Activated CD4-positive, alpha-beta T cell treated with anti-CD3 and anti-CD28 coated beads, Interleukin-2, amount 50 U/mL, for 16 hours (primary cell): Measurements from ENCODE around the gene CTNNB1.
A peak's percentile ranks its signal among the peaks of the same experiment; 100 is the strongest.

Experiments
- DNase-seq: peaks from one replicate; pipeline ENCODE4 v3.0.0-alpha.2; 2020

The CTNNB1 gene

DNA sequence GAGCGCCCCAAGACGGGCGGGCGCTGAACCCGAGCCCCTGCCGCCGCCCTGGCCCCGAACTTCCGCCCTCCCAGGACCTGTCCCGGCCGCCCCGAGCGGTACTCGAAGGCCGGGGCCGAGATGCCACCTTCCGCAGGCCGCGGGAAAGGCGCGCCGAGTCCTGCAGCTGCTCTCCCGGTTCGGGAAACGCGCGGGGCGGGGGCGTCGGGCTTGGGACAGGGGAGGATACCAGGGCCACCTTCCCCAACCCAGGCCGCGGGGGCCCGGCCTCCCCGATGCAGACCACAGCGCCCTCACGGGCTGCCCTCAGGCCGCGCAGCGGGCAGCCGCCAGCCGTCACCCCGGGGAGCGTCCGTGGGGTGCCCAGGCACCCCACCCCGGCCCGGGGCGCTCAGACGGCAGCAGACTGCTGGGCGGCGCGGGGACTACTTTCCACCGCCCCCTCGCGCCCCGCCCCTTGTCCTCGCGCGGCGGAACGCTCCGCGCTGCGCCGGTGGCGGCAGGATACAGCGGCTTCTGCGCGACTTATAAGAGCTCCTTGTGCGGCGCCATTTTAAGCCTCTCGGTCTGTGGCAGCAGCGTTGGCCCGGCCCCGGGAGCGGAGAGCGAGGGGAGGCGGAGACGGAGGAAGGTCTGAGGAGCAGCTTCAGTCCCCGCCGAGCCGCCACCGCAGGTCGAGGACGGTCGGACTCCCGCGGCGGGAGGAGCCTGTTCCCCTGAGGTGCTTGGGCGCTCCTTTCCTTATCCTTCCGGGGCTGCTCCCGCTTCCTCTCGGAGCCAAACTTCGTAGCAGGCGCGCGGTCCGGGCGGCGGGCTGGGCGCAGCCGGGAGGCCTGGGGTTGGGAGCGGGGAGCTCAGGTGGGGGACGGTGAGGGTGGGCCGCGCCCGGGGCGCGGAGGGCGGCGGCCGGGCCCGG lies at the start of gene CTNNB1:
TSS of gene CTNNB1 (plus strand) at position 556 of the 916 bp plus-strand sequence. CDS start 24,564 bp downstream, outside the sequence.
- peak; percentile 88 for DNase-seq

- DNase-seq: no peak
Measured at GRCh38 chr3:41155834-41156233, 43.5 kb upstream of the CTNNB1 start.

DNA sequence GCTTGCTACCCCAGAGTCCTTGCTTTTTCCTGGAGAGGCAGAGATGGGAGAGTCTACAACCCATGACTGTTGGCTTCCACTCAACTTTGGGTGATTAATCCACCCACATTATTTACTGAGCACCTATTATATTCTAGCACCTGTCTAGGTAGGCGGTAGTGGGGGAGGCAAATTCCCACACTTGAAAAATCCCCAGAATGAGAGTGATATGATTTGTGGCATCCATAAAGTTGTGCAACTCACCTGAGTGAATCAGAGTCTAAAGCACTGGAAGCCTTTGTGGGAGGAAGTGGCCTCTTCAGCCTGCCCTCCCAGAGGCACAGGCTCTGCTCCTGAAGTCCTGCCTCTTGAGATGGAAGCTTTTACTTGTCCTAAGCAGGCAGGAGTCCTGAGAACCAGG lies 40.4 kb upstream of the CTNNB1 start:
- no peak for DNase-seq

- no peak for DNase-seq
Measured at GRCh38 chr3:41159588-41160189, 39.6 kb upstream of the CTNNB1 start.

GRCh38 chr3:41162541-41162940 lies 36.8 kb upstream of the CTNNB1 start:
- no peak for DNase-seq

- no peak for DNase-seq
Measured at GRCh38 chr3:41163006-41163405, 36.3 kb upstream of the CTNNB1 start.

DNA sequence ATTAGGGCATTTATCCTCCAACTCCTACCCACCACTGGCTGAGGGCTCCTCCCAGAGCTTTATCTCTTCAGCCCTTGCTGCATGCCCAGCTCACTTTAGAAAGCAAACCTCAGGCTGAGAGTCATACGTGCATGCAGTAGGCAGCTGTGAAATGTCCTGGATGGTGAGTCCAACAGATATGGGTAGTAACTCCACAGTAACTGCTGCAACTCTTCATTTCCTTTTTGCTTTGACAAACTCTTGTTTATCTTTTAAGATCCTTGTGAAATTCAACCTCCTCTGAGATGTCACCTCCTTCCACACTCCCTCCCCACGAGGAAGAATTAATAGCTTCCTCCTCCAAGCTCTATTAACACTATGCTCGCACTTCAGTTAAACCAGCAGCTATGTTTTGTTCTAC lies 35.9 kb upstream of the CTNNB1 start:
- DNase-seq: no peak

- DNase-seq: no peak
Measured at GRCh38 chr3:41164777-41165176, 34.5 kb upstream of the CTNNB1 start.

- no peak for DNase-seq
Measured at GRCh38 chr3:41167722-41168497, 31.4 kb upstream of the CTNNB1 start.

GRCh38 chr3:41169023-41169422 lies 30.3 kb upstream of the CTNNB1 start:
- no peak for DNase-seq

GRCh38 chr3:41173926-41174885 lies 25.1 kb upstream of the CTNNB1 start:
- no peak for DNase-seq

DNA sequence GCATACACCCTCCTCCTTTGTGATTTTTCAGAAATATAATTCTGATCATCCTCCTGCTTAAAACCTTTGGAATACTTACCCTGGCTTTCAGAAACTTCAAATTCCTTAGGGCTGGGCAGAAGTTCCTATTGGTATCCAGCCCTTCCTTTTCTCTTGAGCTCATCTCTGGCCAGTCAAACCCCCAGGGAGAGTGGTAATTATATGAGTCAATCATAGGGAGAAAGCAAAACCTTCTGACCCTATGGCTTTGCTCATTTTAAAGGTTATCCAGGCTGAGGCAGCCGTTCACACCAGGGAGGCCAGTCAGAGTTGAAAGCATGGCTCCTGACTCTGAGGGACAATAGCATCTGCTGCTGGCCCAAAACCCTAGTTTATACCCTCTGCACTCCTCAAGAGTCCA lies 23.9 kb upstream of the CTNNB1 start:
- DNase-seq: no peak

DNA sequence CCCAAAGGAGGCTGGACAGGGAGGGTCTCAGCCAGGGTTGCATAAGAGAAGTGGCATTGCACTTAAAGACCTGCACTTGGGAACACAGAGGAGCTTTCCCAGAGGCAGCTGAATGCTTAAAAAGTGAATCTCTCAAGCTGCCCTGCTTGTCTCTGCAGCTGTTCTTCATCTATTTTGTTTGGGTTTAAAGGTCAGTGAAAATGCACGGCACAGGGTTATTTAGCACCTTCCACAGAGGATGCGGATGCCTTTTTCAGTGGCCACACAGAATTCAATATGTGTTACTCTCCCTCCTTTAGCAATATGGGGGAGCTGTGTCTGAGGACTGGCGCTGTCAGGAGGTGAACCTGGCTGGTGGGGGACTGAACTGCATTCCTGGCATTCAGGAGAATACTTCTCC lies 22.7 kb upstream of the CTNNB1 start:
- no peak for DNase-seq

- DNase-seq: no peak
Measured at GRCh38 chr3:41178576-41178975, 20.7 kb upstream of the CTNNB1 start.

DNA sequence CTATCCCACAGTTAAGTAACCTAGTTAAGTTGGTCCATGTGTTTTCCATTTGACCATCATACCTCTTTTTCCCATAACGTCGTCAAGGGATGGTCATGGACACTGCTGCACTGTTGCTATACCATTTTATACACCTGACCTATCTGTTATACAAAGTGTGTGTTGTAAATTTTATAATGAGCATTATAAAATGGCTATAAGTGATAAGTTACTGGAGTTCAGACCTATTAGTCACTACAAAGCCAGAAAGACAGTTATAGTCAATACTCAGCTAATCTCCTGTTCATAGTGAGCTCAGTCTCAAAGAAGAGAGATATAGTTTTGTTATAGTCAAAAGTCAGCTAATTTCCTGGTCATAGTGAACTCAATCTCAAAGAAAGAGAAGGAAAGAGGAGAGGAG lies 18.9 kb upstream of the CTNNB1 start:
- no peak for DNase-seq

GRCh38 chr3:41182504-41183059 lies 16.7 kb upstream of the CTNNB1 start:
- no peak for DNase-seq

DNA sequence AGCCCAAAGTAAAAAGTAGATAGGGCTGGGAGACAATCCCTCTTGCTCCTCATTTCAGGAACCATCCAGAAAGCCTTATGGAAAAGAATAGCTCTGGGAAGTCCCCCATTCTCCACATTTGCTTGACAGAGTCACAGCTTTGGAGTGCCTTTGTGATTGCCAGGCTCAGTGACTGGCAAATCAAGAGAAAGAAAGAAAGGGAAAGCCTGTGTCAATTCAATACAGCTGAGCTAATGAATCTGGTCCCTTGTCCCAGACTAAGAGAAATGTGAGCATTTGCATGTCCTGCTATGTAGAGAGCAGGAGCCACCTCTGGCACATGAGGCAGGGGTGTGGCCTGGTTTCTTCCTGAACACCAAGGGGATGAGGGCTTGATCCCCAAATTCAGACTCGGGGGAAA lies 14.9 kb upstream of the CTNNB1 start:
- DNase-seq: no peak

DNA sequence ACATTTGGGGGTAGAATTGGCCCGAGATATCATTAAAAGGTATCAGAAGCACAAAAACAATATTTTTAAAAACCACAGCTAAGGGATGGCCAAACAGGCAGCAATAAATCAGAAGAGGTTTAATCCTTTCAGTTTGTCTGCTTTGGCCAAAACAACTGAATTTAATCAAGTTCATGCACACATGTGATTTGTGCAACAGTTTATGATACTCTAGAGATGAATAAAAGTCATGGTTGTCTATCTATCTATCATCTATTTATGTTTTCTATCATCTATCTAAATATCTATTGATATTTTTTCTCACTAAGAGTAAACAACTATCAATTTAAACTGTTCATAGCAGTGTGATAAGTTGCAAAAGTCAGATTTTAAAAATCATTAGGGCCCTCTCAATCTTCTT lies 13.0 kb upstream of the CTNNB1 start:
- DNase-seq: no peak

- DNase-seq: peak; percentile 88
Measured at GRCh38 chr3:41188306-41188705, 11.0 kb upstream of the CTNNB1 start.

DNA sequence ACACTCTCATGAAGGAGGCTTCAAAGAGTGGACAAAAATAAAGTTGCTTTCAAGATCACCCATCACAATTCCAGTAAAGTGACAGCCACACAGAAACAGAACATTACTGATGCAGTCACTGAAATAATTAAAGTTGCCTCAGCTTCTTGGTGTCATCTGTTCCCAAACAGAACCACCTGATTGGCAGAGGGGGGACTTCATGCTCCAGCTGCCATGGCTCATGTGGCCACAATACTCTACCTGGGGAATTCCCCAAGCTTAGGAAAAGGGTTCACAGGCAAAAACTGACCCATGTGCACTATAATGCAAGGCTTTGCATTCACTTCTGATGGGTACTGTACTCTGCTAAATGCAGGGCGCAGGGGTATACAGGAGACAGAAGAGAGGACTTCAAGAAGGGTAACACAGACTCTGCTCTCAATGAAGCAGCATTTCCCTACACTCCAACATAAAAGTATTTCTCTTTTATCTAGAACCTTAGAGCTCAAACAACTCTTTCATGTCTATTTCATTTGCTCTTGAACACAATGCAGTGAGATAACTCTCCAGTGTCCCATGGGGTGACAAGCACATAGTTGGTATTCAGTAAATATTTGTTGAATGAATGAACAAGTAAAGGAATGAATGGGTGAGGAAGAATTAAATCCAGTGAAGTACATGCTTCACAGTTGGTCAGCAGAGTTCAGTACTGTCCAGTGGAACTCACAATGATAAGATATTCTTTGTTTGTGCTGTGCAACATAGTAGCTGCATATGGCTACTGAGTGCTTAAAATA lies 8.6 kb upstream of the CTNNB1 start:
- DNase-seq: peak; percentile 15

GRCh38 chr3:41192885-41193284 lies 6.4 kb upstream of the CTNNB1 start:
- no peak for DNase-seq
